SH-SY5Y (cell line): ENCODE data around the gene RNF121.

Source experiments
- GATA2 ChIP-seq: IDR thresholded peaks from 2 replicates; pipeline ENCODE4 v1.6.1; 2011; ENCODE audit warnings: mild to moderate bottlenecking, low read depth, low read length
- GATA3 ChIP-seq: IDR thresholded peaks from 2 replicates; pipeline ENCODE4 v1.6.1; 2011; ENCODE audit warnings: low read depth, mild to moderate bottlenecking, low read length, moderate library complexity

The RNF121 gene

GRCh38 chr11:71977090-71977489 is 48.2 kb downstream of the RNF121 start:
- TF ChIP-seq GATA3 (no peak), GATA2 (no peak)

- TF ChIP-seq GATA2 (no peak), GATA3 (no peak)
Observed at GRCh38 chr11:71977743-71978418, 49.0 kb downstream of the RNF121 start.

DNA sequence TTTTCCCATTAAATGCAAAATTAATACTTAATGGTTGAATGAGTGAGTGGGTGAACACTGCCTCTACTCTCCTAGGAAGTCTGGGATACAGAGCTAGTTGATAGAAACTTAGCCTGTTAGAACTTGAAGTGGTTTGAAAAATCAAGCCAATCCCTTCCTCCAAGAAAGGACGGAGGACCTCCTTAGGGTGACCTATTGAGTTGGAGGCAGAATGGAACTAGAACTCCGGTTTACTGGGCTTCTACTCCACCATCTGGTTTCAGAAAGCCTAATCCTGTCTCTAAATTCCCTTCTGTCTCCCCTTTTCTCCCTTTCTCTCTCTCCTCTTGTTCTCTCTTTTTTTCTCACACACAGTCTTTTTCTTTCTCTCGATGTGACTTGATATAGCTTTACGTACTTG is 50.2 kb downstream of the RNF121 start:
- TF ChIP-seq GATA3 (no peak), GATA2 (no peak)

GRCh38 chr11:71979602-71980001 is 50.8 kb downstream of the RNF121 start:
- no peak for TF ChIP-seq GATA2
- TF ChIP-seq GATA3: no peak

- no peak for TF ChIP-seq GATA2
- no peak for TF ChIP-seq GATA3
Observed at GRCh38 chr11:71986131-71986530, 57.3 kb downstream of the RNF121 start.

- TF ChIP-seq GATA2: no peak
- TF ChIP-seq GATA3: no peak
Observed at GRCh38 chr11:71987521-71987920, 58.7 kb downstream of the RNF121 start.

DNA sequence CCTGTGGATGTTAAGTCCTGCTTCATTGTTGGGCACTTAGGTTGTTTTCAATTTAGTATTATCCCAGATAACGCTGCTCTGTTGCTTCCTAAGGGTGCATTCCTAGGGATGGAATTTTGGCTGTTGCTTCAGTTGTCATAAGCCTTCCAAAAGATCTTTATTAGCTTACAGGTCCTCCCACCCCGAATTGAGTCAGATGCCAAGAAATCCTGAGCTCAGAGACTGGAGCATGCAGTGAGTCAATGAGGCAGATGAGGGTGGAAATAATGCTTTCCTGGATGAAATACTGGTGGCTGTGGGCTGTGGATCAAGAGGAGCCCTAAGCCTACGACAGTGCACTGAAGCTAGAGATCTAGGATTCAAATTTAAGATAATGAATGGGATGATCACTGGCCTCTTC is 59.2 kb downstream of the RNF121 start:
- no peak for TF ChIP-seq GATA3
- no peak for TF ChIP-seq GATA2

DNA sequence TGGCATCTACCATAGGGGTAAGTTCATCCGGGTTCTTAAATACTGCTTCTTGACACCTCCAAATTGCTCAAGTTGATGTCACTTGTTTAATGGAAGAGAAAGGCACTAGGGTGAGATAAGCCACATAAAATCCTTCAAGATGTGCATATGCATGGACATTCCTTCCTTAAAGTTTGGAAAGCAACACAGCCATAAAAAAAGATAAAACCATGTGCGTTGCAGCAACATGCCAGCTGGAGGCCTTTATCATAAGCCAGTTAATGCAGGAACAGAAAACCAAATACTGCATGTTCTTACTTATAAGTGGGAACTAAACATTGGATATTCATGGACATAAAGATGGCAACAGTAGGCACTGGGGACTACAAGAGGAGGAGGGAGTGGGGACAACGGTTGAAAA is 61.9 kb downstream of the RNF121 start:
- TF ChIP-seq GATA3 (no peak), GATA2 (no peak)

DNA sequence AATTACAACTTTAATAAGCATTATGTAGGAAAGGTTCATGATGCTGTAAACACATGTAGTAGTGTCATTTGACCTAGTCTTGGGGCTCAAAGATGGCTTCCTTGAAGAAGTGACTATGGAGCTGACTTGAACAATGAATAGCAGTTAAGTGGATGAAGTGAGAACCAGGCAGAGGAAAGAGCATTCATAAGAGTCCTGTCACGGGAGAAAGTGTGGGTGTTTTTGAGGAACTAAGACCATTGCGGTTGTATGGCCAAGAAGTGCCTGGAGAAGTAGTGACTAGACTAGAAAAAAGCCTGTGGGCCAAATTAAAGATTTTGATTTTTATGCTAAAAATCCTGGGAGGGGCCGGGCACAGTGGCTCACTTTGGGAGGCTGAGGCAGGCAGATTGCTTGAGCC is 62.6 kb downstream of the RNF121 start:
- TF ChIP-seq GATA2: no peak
- no peak for TF ChIP-seq GATA3

GRCh38 chr11:71992136-71992730 is 63.4 kb downstream of the RNF121 start:
- TF ChIP-seq GATA3 (no peak), GATA2 (no peak)

DNA sequence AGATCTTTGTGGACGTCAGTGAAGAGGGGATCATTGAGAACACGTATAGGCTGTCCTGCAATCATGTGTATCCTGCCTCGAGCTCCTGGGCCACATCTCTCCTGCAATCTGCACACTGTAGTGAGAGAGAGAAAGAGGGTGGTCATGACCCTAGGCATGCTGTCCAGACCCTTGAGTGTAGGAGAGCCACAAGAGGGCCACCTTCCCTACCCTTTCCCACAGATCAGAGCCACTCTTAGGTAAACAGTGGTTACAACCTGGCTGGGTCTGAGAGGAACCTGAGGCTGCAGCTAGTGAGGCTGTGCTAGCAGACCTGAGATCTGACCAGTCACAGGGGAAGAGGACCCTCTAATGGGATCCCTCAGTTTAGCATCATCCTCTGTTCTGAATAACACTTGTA is 65.9 kb downstream of the RNF121 start:
- no peak for TF ChIP-seq GATA2
- no peak for TF ChIP-seq GATA3

GRCh38 chr11:71995726-71996291 is 67.0 kb downstream of the RNF121 start:
- TF ChIP-seq GATA3 (no peak), GATA2 (no peak)

- TF ChIP-seq GATA3 (no peak), GATA2 (no peak)
Observed at GRCh38 chr11:71996517-71996916, 67.7 kb downstream of the RNF121 start.

DNA sequence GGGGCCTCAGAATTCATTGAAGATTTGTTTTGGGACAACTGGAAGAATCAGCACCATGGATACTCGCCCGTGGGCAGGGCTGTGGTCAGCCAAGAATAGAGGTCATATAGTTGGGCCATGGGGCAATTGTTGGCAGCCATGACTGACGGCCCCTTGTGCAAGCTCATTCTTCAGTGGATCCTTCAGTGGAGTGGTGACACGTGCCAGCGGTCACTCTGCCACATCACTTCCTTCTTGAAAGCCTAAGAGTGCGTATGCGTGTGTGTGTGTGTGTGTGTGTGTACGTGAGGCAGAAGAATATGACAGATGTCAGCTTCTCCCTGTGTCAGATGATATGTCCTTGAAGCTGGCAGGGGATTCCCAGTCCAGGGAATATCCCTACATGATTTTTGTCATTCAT is 68.1 kb downstream of the RNF121 start:
- TF ChIP-seq GATA3 (no peak), GATA2 (no peak)

- no peak for TF ChIP-seq GATA3
- TF ChIP-seq GATA2: no peak
Observed at GRCh38 chr11:71997594-71997993, 68.7 kb downstream of the RNF121 start.
